GM19193 (cell line): ENCODE data around the gene EXOC7.

Experiments
- POLR2A ChIP-seq: IDR thresholded peaks from 4 replicates; pipeline ENCODE4 v1.6.1; 2011; ENCODE audit not compliant: insufficient read depth, insufficient read length; ENCODE audit errors: extremely low read depth

The EXOC7 gene

DNA sequence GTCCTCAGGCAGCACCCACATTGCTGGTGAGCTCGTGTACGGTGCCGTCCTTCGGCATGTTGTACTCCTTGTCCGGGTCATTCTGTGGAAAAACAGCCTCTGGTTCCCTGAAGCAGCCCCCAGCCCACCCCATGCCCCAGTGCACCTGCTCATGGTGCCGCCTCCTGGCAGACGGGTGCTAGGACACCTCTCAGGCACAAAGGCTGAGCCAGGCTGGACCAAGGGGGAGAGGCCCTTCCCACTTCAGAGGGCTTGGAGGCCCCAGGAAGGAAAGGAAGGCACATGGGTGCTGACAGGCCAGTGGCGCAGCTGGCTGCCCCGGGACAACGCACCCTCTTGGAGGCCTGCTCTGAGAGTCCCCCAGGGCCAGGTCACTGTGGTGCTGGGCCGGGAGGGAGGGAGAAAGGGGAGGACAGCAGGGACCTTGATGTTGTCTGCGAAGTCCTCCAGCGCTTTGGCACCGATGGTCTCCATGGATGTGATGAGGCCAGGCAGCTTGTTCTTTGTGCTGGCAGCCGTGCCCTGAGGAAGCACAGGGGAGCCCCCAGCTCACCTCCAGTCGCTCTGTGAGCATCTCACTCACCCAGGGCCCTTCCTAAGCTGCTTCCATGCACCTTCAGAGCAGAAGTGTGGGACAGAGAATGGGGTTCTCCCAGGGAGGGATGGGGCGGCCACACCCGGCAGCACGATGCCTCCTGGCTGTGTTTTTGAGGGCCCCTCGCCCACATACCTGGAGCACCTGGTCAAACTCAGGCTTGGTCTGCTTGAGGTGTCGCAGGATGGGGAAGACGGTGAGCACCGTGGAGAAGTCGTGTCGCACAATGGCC is 15.3 kb downstream of the EXOC7 start:
- no peak for TF ChIP-seq POLR2A

DNA sequence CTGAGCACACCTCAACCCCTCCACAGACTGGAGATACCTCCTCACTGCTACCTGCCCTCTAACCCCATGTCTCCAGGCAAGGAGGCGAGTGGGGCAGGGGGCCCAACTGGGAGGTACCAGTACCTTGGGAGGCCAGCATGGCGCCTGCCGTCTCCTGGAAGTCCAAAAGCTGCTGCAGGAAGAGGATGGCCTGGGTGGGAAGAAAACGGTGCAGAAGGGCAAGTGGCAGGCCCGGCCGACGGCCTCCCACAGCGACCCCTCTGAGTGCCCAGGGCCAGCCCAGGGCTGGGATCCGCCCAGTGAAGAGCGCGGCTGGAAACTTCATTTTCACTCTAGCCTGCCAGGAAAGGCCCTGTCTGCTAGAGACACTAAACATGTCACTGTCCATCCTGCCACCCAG is 16.1 kb downstream of the EXOC7 start:
- TF ChIP-seq POLR2A: no peak

- no peak for TF ChIP-seq POLR2A
These were observed 17.2 kb downstream of the EXOC7 start for GRCh38 chr17:76086384-76086783.

DNA sequence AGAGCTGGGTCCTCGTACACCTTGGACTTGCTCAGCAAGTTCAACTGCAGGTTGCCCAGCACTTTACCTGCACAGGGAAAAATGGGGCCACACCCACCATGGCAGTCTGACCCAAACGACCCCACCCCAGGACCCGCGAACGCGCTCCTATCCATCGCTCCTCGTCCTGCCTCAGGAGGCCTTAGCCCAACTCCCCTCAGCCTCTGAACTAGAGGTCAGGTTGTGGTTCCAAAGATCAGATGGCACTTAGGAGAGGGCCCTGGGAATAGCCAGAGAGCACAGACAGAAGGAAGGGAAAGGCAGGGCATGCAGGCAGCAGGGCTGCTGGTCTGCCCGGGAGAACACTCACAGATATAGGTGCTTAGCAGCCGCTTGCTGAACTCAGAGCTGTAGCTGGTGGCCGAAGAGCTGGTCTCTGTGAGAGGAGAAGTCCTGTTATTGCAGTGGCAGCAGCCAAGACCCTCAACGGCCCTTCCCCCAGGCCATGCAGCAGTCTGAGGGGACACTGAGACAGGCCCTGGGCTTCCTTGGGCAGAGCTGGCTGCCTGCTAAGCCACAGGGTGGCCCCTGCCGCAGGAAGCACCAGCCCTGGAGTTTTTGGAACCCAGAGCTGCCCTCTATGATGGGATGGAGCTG is 17.7 kb downstream of the EXOC7 start:
- TF ChIP-seq POLR2A: no peak

DNA sequence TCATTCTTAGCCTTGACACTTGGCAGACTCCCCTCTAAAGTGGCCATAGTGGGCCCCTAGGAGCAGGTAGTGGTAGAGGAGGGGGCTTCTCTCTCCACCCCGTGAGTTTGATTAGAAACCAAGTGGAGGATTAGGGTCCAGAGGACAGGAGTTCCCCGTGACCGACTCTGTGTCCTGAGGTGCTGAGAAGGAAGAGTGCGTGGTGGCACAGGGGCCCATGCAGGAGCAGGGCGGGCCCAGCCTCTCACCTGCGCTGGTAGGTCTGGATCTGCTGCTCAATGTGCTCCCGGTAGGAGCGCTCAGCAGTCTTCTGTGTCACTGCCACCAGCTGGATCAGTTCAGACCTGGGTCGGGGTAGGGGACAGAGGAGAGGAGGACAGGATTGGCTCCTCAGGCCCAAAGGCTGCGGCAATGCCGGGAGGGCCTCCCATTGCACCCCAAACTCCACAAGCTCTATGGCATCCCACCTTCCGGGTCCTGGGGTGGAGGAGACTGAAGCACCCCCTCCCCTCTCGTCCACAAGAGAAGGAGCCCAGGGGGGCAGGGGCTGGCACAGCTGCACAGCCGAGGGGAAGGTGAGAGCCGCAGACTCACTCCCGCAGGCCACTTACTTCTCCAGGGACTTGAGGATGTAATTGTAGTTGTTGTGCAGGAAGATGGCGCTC is 18.4 kb downstream of the EXOC7 start:
- TF ChIP-seq POLR2A: no peak

DNA sequence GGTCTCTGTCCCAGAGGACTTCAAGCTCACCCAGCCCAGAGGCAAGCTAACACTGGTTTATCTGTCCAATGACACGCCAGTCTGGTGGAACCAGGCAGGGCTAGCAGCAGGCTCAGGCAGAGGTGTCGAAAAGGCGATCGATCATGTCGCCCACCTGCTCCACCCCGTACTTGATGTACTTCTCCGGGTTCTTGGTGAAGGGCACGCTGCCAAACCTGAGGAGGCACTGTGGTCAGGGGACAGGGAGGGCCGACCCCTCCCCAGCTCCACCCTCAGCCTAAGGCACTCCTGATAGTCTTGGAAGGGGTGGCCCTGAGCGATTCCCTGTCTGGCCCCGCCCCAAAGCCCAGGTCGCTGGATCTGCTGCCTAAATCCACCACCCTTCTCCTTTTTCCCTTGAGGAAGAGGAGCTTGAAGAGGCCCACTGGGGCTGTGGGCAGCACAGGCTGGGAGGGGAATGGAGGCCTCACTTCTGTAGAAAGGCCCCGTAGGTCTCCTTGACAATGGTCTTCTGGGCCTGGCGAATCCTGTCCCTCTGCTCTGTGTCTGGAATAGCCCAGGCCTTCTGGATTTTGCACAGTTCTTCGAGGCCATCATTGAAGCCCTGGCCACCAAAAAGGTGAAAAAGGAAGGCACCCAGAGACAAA is 19.9 kb downstream of the EXOC7 start:
- TF ChIP-seq POLR2A: no peak

GRCh38 chr17:76082326-76083251 is 21.0 kb downstream of the EXOC7 start:
- TF ChIP-seq POLR2A: no peak

- no peak for TF ChIP-seq POLR2A
These were observed 22.0 kb downstream of the EXOC7 start for GRCh38 chr17:76081295-76082210.

DNA sequence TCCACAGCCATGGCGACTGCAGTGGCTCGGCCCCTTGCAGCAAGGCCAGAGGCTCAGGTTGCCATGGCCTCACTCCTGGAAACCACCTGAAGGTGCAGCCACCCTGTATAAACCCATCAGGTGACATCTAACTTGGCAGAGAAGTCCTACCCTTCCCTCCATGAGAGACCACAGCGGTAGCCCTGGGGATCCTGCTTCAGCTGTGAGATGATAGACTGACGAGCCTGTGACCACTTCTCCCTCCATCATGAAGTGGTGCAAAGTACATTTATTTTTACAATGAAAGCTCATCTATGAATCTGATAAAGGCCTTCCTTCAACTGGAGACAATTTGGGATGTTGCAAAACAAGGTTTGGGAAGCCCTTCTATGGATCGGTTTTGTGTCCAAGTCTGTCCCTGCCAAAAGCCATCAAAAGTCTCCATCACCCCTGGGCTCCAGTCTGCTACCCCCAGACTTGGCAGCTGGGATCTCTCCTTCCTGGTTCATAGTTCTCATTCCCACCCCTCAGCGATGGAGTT is 22.8 kb downstream of the EXOC7 start:
- no peak for TF ChIP-seq POLR2A

- TF ChIP-seq POLR2A: no peak
These were observed 23.4 kb downstream of the EXOC7 start for GRCh38 chr17:76079956-76080767.

DNA sequence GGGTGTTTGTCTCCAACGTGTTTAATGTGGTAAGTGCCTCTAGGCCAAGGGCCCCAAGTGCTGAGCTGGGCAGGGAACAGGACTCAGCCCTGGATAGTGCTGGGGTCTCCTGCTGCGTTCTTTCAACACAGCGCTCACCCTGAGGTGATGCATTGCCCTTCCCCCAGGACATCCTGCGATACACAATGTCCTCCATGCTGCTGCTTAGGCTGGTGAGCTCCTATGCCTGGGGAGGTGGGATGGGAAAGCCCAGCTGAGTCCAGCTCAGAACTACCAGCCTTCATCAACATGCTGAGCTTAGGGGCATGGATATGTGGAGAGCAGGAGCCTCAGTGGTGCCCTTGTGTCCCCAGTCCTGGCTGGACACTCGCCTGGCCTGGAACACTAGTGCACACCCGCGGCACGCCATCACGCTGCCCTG is 24.0 kb downstream of the EXOC7 start:
- no peak for TF ChIP-seq POLR2A

DNA sequence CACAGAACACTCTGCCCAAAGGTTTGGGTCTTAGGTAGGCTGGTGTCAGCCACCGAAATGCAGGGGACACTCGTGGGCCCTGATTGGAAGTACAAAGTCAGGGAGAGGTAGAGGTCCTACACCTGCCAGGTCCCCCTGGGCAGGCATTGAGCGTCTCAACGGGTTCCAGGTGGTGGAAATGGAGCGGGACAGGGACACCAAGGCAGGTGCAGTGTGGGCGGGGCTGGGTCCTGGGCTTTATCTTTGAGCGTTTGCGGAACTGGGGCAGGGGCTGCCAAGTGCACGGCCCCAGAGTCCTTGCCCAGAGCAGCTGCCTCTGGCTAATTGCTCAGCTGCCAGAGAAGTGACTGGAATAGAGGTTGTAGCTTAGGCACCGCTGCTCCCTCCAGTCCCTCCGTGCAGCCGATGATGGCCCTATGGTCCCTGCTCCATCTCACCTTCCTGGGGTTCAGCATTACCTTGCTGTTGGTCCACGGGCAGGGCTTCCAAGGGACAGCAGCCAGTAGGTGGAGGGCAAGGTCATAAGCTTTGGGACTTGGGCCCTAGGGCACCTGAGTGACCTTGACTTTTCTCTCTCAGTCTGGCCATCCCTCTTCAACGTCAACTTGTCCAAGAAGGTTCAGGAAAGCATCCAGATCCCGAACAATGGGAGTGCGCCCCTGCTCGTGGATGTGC is 24.6 kb downstream of the EXOC7 start, which contains the start of gene ZACN:
Gene ZACN, plus strand, starts transcription at position 323 of the 675 bp plus-strand sequence. Its CDS starts 83 bp downstream, at position 406.
- TF ChIP-seq POLR2A: no peak
